GM10248 (cell line): ENCODE measurements around the gene DLGAP3.
"Not testable (repeated sequence)": the region's sequence is repeated elsewhere in the genome, so short reads cannot be mapped to it uniquely, and the experiment has no call there.

Source experiments
- CTCF ChIA-PET: fragments of 300-600 bp; sonication (Branson Sonifier 250); formaldehyde crosslinking; extraction: SDS; loops from one replicate; lab custom pipeline; 2021; ENCODE audit warnings: antibody characterized with exemption; lab: Yijun Ruan, JAX
- POLR2A ChIA-PET: fragments of 350-650 bp; sonication (Branson Sonifier 250); formaldehyde crosslinking; extraction: SDS; loops from one replicate; lab custom pipeline; 2020; ENCODE audit warnings: antibody characterized with exemption; lab: Yijun Ruan, JAX
- DNase-seq: peaks from one replicate; pipeline ENCODE4 v3.0.0; 2012; ENCODE audit errors: extremely low spot score
- TF ChIP-seq, protein P1 (sequence below): IDR thresholded peaks from 2 replicates; pipeline ENCODE4 v1.5.1; 2012; ENCODE audit warnings: mild to moderate bottlenecking, low read depth; ENCODE audit errors: extremely low read depth, missing control alignments, control extremely low read depth

The DLGAP3 gene

DNA sequence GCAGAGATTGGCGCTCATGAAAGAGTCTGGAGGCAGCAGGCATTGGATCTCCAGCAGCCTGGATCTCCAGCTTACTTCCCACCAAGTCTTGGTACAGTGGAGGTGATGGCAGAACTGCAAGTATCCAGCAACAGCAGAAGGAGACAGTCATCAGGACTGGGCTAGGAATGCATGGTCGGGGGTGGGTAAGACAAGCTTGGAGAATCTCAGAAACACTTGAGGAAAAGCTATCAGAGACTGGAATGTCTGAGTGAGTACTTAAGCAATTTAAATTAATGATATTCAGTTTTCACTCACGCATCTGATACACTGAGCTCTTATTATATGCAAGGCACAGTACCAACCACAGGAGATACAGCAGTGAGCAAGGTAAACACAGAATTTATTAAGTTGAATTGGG, 45.9 kb upstream of the DLGAP3 start:
- ChIA-PET CTCF (interaction anchor here (1.0 to 1.4 kb wide), 4 partner anchors 10 to 109 kb away, joined by 3 to 10 read pairs (median 4); partner anchors contain the start of gene TMEM35B), POLR2A (no interaction called here)
- no peak for DNase-seq
- TF ChIP-seq, protein P1, sequence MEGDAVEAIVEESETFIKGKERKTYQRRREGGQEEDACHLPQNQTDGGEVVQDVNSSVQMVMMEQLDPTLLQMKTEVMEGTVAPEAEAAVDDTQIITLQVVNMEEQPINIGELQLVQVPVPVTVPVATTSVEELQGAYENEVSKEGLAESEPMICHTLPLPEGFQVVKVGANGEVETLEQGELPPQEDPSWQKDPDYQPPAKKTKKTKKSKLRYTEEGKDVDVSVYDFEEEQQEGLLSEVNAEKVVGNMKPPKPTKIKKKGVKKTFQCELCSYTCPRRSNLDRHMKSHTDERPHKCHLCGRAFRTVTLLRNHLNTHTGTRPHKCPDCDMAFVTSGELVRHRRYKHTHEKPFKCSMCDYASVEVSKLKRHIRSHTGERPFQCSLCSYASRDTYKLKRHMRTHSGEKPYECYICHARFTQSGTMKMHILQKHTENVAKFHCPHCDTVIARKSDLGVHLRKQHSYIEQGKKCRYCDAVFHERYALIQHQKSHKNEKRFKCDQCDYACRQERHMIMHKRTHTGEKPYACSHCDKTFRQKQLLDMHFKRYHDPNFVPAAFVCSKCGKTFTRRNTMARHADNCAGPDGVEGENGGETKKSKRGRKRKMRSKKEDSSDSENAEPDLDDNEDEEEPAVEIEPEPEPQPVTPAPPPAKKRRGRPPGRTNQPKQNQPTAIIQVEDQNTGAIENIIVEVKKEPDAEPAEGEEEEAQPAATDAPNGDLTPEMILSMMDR: no peak

DNA sequence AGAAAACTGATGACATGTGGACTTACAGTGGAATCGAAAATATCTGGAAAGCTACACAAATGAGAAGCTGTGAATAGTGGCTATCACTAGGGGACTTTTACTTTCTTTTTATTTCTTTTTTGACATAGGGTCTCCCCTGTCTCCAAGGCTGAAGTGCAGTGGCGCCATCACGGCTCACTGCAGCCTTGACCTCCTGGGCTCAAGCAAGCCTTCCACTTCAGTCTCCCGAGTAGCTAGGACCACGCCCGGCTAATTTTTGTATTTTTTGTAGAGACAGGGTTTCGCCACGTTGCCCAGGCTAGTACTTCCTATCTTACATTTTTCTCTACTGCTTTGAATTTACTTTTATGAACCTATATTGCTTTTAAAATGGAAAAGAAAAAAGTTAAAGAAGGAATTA, 45.2 kb upstream of the DLGAP3 start:
- no peak for DNase-seq
- ChIA-PET CTCF (interaction anchor here (0.9 to 1.4 kb wide), 5 partner anchors 11 to 108 kb away, joined by 3 to 10 read pairs (median 3); partner anchors contain the start of gene TMEM35B), POLR2A (no interaction called here)
- TF ChIP-seq, protein P1: no peak

DNA sequence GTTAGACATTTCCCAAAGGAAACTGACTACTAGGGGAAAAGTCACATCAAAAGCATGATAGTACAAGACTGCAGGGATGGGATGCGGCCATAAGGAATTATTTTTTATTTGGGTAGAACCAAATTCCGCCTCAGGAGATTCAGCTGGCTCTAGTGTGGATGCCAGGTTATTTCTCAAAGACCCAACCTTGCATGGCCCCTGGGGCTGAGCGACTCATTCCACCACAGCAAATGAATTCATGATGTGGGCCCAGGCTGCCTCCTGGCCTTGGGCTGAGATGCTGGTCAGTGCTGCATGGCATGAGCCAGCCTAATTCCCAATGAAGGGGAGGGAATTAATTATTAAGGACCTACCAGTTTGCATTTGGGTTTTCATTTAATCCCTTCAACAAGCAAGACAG, 43.9 kb upstream of the DLGAP3 start:
- DNase-seq: no peak
- CTCF ChIA-PET: interaction anchor here (0.8 to 2.4 kb wide), 2 partner anchors 12 to 592 kb away, joined by 3 to 7 read pairs; partner anchors contain the start of gene TMEM35B
- POLR2A ChIA-PET: no interaction called here
- TF ChIP-seq, protein P1: no peak

DNA sequence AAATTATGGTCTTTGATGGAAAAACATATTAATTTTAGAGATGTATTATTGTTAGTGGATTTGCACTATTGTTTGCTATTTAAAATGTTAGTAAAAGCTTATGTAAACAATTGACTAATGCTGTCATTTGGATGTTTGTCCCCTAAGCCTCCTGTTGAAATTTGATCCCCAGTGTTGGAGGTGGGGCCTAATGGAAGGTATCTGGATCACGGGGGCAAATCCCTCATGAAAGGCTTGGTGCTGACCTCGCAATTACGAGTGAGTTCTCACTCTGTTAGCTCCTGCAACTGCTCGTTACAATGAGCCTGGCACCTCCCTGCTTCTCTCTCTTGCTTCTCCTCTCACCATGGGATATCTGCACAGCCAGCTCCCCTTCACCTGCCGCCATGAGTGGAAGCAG, 41.4 kb upstream of the DLGAP3 start:
- POLR2A ChIA-PET: no interaction called here
- CTCF ChIA-PET: interaction anchor here (1.2 kb wide), 1 partner anchor 33 kb away, joined by 3 read pairs; no protein-coding TSS in a partner anchor
- TF ChIP-seq, protein P1: no peak
- no peak for DNase-seq

DNA sequence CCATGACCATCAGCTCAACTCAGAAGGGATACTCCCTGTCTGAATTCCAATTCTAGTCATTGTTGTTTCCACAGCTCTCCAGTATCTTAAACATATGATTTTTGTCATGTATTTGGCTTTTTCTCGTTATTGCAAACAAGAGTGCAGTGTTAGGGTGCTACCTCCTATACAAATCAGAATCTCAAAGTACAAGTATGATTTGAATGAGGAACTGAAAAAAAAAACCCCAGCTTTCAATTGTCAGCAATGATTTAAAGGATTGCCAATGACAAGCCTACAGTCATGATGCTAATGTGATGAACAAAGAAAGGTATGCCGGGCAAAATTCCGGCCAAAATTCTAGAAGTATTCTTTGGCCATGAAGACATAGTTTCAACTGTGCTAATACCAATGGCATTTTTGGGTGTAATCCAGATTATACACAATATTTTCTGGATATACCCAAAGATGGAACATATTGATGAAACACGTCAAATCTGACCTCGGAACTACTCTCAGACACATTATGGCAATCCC, 40.8 kb upstream of the DLGAP3 start:
- TF ChIP-seq, protein P1: no peak
- DNase-seq: no peak
- ChIA-PET POLR2A (no interaction called here), CTCF (interaction anchor here (0.8 to 1.2 kb wide), 3 partner anchors 9 to 32 kb away, joined by 3 read pairs; partner anchors contain the start of gene TMEM35B)

DNA sequence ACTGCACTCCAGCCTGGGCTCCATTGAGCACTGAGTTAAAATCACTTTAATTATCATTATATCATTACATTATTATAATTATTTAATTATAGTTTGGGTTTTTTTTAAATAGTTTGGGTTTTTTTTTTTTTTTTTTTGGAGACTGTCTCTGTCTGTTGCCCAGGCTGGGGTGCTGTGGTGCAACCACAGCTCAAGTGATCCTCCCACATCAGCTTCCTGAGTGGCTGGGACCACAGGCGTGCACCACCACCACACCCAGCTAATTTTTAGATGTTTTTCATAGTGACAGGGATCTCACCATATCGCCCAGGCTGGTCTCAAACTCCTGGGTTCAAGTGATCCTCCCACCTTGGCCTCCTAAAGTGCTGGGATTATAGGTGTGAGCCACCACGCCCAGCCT, 38.8 kb upstream of the DLGAP3 start:
- DNase-seq, POLR2A ChIA-PET: not testable (repeated sequence)
- CTCF ChIA-PET: interaction anchor here (1.4 kb wide), 1 partner anchor 12 kb away, joined by 6 read pairs; no protein-coding TSS in a partner anchor

DNA sequence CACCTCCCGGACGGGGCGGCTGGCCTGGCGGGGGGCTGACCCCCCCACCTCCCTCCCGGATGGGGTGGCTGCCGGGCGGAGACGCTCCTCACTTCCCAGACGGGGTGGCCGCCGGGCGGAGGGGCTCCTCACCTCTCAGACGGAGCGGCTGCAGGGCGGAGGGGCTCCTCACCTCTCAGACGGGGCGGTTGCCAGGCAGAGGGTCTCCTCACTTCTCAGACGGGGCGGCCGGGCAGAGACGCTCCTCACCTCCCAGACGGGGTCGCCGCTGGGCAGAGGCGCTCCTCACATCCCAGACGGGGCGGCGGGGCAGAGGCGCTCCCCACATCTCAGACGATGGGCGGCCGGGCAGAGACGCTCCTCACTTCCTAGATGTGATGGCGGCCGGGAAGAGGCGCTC, 38.2 kb upstream of the DLGAP3 start:
- POLR2A ChIA-PET, DNase-seq, CTCF ChIA-PET: not testable (repeated sequence)
